Activated CD4-positive, alpha-beta T cell treated with anti-CD3 and anti-CD28 coated beads for 1 hour (primary cell): ENCODE results near the gene POLD2.

Experiments used
- DNase-seq: peaks from one replicate; pipeline ENCODE4 v3.0.0-alpha.2; 2020

Gene POLD2

GRCh38 chr7:44078521-44078920 lies 44.8 kb downstream of the POLD2 start:
- no peak for DNase-seq

DNA sequence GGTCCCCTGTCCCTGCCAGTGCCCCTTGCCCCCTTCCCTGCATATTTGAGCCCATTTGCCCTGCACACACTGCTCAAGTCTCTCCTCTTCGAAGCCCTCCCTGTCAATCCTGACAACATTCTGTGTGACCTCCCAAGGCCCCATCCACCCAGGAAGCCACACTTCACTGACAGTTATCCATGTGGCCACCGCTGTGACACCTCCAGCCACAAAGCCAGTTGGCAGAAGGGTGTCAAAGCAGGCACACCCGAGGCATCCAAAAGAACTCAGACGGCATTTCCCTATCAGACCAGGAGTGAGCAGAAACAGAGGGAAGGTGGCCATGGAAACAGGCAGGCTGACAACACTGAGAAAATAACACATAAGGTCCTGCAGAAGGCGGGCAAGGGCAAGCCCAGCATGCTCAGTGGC lies 45.7 kb downstream of the POLD2 start:
- no peak for DNase-seq

GRCh38 chr7:44077061-44077460 lies 46.3 kb downstream of the POLD2 start:
- no peak for DNase-seq

DNA sequence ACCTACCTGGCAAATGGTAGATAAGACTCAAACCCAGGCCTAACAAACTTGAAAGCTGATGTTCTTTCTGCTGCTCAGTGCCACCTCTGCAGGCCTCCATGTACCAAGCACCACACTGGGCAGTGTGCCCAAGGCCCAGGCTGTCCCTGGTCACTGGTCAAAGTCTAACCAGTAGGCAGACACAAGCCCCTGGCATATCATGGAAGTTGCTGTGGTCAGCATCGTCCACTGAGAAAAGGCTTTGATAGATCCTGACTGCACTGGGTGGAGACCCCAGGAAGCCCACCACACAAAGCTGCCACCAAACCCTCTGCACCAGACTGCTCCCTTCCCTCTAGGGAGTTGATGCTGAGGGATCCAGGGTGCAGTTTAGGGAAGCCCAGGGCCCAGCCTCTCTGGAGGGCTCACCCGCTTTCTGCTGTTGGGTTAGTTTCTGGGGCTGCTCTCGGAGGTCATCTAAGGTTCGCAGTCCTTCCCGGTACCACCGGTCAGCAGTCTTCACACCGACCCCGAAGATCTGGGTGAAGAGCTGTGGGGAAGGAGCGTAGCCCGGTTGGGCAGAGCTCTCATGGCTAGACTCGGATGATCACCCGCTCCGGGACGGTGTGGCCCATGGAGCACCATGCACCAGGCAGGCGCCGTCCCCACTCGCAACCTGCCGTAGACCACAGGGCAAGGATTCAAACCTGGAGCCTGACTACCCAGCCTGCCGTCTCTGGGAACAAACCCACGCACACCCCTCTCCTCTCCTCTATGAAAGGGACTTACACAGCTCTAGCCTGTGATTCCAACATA lies 47.0 kb downstream of the POLD2 start:
- DNase-seq: no peak

- no peak for DNase-seq
Observed at GRCh38 chr7:44075296-44076075, 47.9 kb downstream of the POLD2 start.

DNA sequence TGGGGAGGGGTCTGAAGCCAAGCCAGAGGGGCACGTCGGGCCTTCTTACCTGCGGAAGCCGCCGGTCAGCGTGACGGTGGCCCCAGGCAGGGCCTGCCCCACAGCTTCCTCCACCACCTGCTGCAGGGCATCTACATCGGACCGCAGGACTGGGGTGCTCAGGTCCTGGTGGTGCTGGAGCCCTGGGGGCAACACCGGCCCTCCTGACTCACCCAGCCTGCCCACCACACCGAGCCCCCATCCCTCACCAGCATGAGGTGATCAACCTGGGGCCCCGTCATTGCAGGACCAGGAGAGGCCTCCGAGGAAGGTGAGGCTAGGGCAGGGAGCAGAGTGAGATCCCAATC lies 49.0 kb downstream of the POLD2 start:
- no peak for DNase-seq

GRCh38 chr7:44073664-44074348 lies 49.5 kb downstream of the POLD2 start:
- no peak for DNase-seq

DNA sequence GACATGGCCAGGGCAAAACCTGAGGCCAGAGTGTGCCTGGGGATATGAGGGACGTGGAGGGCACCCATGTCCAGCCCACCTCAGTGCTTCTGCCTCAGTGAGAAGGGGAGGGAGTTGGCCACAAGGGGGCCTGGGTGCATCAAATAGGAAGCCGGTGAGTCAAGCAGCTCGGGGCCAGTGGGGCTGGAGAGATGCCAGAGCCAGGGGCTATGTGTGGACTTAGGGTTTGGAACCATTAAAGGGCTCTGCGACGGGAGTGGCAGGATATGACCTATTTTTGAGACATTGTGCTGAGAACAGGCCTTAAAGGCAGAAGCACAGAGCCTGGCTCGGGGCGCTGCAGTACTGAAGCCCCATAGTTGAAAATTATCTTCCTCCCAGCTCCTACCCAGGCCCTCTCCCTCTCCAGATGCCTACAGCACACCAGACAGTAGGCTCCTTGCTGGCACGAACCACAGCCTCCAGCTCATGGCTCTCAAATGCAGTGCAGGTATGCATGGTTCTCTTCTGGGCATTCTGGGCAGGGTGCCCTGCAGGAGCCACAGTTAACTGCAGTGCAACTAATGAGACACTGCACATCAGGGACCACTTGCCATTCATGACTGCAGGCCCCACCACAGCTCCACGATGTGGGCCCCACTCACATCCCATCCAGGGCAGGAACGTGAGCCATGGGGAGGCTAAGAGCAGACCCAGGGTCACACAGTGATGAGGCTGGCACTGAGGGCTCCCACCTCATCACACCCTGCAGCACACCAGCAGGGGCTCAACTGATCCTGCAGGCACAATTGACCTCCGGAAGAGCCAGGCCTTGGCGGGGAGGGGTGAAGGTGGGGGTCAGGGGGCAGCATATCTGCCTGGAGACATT lies 50.8 kb downstream of the POLD2 start:
- DNase-seq: no peak

DNA sequence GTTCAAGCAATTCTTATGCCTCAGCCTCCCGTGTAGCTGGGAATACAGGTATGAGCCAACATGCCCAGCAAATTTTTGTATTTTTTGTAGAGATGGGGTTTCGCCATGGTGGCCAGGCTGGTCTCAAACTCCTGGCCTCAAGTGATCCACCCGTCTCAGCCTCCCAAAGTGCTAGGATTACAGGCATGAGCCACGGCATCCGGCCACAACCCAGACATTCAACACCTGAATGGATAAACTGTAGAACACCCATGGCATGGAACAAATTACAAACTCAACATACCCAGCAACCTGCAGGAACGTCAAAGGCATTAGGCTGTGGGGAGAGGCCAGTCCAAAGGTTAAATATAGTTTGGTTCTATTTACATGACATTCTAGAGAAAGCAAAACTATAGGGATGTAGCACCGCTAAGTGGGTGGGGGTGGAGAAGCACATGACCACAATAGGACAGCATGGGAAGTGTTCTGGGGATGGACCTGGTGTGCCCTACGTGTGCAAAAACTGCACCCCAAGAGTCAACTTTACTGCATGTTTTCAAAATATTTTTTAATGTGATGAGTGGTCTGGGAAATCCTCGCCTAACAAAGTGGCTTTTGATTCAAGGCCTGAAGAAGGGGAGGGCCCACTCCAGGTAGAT lies 51.5 kb downstream of the POLD2 start:
- DNase-seq: no peak

DNA sequence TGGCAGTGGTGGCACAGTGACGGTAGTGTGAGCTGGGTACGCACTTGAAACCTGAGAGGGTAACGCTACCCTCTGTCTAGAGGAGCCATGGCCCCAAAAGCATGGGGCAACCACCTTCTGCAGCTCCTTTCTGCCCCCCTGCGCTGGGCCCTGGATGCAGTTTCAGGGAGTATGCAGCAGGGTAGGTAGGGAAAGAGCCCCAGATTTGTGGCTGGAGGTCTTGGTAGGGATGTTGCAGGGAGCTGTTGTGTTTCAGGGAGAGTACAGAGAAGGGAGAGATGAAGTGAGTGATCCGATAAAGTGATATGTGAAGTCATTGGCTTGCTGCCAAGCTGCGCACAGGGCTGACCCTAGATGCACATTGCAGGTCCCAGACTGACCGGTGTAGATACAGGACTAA lies 55.3 kb downstream of the POLD2 start:
- DNase-seq: no peak

DNA sequence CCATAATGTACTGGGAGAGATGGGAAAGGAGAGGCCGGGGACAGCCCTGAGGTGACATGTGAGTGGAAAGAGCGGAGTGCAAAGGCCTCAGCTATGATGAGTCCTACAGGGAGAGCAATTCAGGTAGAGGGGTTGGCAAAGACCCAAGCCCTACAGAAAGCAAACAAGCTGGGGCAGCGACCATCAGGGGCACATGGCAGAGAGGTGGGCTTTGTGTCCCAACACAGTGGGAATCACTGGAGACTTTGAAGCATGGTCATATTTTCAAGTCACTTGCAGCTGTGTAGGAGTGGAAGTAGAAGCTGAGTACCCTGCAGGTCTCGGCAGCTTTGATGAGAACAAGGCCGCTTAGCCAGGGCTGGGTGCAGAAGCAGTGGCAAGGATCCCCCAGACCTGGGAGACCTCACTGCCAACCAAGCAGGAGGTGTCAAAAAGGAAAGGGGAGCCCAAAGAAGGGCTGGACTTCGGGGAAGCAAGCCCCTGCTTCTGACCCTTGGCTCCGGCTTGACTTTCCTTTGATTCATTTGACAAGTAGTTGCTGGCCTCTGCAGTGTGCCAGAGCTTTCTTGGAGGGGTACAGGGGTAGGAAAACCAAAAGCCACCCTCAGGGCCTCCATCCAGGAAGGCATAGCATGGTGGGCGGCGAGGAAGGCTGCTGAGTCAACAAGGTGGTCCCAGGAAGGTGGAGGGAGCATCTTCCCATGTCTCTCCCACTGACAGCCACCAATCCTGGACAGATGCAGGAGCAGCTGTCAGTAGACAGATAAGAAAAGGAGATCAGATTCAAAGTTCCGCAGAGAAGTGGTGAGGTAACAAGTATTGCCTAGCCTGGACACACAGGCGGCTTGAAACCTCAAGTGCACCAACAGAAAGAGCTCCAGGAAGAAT lies 56.0 kb downstream of the POLD2 start:
- DNase-seq: no peak

GRCh38 chr7:44066494-44067063 lies 56.8 kb downstream of the POLD2 start:
- no peak for DNase-seq

- DNase-seq: no peak
Observed at GRCh38 chr7:44066111-44066460, 57.3 kb downstream of the POLD2 start.

DNA sequence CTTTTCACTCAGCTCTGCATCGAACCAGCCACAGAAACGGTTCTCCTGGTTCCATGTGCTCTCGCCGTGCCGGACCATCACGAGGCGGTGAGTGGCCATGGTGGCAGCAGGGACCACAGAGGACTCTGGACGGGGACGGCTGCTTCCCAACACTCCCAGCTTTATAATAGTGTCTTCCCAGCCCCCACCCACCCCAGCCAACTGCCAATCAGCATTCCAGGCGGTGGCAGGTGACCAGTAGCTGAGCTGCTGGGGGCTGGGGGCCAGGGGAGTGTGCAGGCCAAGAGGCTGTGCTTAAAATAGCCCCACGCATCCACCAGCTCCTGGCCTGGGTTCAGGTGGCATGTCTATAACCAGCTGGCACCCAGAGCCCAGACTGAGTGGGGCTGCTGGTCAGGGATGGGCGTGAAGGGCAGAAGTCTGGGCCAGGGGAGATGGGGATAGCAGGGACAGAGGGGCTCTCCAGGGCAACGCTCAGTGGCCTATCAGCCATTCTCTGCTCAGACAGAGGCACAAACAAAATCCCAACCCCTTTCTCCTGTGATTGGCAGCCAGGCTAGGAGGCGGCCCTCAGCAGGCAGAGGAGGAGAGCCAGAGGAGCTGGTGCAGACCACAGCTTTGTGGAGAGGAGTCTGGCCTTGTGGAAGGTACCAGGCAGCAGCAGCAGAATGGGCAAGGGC lies 57.8 kb downstream of the POLD2 start, which contains the start of gene PGAM2:
TSS of gene PGAM2 (minus strand) at position 137 of the 680 bp plus-strand sequence. CDS start at position 99, 38 bp downstream.
- no peak for DNase-seq

DNA sequence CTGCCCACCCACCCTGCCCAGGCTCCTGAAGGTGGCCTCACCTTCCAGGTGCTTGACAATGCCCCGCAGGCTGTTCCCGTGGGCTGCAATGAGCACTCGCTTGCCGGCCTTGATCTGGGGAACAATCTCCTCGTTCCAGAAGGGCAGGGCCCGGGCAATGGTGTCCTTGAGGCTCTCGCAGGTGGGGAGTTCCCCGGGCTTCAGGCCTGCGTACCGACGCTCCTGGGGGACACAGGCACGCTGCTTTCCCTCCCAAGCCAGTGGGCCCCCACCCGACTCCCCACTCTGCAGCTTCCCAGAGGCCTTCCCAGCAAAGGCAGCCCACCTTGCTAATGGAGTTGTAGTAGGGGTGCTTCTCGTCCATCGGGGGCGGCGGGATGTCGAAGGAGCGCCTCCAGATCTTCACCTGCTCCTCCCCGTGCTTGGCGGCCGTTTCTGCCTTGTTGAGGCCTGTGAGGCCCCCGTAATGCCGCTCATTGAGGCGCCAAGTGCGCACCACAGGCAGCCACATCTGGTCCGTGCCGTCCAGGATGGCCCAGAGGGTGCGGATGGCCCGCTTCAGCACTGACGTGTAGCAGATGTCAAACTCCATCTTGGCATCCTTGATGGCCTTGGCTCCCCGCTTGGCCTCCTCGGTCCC lies 58.4 kb downstream of the POLD2 start:
- DNase-seq: no peak
